DMS 273 treated with DMSO at 0.1 percent for 48 hours (cell line): ENCODE results near the gene GSE1.
A peak's percentile ranks its signal among the peaks of the same experiment; 100 is the strongest.

Experiments
- DNase-seq: peaks from one replicate; lab custom pipeline; 2025; lab: John Stamatoyannopoulos, UW

GSE1 gene

DNA sequence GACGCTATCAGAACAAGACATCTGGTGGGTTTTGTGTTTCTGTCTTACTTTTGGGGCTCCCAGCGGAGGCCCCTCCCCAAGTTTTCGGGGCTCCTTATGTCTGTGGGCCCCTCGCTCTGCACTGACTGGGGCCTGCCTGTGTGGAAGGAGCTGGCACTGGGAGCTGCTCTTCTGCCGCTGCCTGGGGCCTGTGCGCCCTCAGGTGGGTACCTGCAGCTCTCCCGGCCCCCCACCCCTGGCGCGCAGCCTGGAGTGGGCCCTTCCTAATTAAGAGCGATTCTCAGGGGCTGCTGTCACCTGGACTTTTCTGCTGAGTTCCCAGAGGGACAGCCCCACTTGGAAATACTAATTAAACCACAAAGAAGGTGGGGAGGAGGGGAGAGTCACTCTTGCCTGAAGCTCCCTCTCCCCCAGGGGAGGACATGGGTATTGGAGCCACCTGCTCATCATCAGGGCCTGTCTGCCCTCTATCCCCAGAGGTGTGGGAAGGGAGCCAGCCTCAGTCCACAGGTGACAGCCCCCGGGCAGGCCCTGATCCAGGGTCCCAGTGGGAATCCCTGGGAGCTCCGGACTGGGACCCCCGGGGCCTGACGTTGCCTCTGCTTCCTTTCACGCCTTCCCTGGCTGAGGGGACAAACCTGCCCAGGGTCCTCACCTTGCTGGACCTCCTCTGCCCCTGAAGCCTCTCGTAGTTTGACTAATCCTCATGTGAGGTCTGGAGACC, 36.5 kb downstream of the GSE1 start:
- DNase-seq = no peak

DNA sequence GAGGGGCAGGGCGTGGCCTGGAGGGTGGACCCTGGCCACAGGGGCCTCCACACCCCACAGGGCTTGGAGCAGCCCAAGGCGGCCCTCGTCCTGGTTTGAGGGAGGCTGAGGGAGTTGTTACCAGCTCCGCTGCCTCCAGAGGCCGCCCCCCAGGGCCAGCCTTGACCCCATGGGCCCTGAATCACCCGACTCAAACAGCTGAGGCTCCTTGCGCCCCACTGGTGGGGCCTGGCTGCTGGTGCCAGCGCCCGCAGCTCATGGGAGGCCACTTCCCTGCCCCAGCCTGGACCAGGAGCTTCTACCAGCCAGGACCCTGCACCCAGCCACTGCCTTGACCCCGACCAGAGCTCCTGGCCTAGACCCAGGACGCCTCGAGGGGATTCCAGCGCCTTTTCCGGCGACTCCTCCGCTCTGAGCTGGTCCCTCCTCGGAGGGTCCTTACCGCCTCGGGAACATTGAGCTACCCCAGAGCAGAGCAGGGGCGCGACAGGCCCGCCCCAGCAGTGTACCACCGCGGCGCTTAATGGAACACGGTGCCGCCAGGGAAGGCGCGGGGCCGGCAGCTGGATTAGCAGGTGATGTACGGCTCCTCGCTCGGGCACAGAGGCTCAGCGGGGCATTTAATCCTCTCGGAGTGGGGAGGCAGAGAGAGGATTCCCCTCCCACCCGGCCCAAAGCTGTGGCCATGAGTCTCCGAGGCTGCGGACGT, 37.2 kb downstream of the GSE1 start:
- DNase-seq = peak; percentile 37

DNA sequence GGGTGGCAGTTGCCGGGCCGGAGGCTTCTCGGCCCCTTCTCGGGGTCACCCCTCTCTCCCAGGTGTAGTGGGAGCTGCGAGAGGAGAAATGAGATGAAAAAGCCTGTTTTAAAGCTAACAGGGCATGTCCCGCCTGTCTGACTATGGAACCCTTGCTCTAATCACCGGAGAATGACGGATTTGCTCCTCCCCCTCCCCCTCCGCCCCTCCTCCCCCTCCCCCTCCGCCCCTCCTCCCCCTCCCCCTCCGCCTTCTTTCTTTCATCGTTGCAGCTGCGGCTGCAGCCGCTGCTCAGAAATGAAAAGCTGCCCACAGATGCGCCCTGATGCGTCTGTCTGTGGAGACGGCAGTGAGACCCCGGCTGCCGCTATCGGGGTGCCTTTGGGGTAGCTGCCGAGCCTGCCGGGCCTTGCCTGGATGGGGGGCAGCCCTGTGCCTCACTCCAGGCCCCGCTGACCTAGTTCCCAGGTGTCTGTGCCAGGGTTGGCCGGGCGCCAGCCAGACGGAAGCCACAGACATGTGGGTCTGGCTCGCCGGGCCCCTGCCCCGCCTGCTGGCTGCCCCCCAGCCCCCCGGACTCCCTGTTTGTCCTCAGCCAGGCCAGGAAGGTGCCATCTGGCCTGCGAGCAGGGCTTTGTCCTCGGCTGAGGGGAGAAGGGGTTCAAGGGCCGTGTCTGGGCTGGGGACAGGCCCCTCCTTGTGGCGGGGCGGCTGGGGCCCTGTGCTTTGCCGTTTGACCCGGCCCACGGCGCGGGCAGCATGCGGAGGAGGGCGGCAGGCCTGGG, 37.9 kb downstream of the GSE1 start:
- no peak for DNase-seq

DNA sequence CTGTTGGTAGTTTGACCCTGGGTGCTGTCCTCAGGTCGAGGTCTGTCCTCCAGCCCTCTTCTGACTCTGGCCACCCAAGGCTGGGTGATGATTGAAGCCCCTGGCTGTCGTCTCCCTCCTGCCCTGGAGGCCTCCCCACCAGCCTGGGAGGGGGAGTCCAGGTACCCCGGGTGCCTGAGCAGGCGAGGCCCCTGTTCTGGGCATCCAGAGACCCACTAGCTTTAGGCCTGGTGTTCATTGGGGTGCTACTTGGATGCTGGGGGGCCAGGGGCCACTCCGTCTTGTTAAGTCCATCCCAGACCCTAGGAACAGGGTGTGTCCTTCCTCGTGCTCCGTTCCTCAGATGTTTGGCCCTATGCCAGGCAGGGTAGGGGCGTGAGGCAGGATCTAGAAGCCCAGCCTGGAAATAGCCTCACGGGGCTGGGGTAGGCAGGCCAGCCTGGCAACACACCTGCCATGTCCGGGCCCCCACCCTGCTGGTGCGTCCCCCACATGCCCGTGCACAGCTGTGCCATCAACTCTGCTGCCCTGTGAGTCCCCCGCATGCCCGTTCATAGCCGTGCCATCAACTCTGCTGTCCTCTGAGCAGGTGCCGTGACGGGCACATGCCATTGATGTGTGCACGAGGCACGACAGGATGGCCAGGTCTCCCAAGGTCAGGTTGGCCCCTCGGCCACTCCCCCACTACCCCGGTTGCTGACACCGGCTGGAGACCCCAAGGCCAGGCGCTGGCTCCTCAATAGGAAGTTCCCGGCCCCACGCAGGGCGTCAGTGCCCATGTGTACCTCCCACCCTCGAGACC, 38.7 kb downstream of the GSE1 start:
- DNase-seq = no peak

DNA sequence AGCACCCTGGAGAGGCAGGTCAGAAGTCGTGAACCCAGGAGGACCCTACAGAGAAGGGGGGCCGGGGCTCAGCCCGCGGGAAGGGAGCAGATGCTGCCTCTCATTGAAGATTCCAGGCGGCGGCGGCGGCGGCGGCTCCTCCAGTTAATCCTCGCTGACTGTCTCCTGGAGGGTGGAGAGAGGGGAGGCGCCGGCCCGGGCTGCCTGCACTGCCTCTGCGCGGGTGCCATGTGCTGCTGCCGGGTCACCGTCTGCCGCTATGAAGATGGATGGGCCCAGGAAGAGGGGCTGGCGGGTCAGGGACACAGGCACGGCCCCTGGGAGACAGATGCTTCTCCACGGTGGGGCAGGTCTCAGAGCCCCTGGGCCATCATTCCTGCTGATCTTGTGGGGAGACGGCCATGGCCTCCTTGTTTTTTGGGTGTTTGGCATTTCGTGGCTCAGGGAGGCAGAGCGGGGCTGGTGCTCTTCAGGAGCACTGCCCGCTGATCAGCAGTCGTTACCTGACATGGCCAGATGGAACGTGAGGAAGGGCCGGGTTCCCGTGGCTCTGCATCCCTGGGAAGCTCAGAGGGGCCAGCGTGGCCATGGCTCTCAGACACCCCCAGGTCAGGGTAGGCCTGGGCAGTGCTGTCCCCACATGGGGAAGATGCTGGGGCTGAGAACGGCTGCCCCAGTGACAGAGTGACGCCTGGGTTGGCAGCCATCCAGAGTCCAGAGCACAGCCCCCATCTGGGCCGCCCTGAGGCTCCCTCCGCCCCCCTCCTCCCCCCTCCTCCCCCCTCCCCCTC, 39.5 kb downstream of the GSE1 start:
- peak; percentile 76 for DNase-seq

DNA sequence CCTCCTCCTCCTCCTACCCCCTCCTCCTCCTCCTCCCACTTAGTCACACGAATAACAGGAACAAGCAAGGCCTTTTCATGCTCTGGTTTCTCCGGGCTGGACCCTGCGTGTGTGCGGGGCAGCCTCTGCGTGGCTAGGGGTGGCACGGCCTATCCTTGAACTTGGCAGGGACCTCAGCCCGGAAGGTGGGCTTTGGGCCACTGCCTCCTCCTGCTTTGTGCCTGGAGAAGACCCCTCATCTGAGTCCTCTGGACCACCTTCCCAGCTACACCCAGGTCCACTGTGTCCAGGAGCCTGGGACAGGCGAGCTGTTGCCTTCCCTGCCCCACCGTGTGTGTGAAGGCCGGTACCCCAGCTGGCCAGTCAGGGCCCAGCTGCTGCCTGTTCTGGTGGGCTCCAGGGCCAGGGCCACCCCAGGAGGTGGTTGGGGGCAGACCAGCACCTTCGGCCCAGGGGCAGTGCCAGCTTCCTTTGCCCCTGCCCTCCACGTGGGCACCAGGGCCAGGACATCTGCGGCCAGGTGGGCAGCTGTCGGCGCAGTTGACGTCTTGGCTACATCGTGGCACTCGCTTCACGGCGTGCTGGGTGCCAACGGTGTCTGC, 40.3 kb downstream of the GSE1 start:
- no peak for DNase-seq

DNA sequence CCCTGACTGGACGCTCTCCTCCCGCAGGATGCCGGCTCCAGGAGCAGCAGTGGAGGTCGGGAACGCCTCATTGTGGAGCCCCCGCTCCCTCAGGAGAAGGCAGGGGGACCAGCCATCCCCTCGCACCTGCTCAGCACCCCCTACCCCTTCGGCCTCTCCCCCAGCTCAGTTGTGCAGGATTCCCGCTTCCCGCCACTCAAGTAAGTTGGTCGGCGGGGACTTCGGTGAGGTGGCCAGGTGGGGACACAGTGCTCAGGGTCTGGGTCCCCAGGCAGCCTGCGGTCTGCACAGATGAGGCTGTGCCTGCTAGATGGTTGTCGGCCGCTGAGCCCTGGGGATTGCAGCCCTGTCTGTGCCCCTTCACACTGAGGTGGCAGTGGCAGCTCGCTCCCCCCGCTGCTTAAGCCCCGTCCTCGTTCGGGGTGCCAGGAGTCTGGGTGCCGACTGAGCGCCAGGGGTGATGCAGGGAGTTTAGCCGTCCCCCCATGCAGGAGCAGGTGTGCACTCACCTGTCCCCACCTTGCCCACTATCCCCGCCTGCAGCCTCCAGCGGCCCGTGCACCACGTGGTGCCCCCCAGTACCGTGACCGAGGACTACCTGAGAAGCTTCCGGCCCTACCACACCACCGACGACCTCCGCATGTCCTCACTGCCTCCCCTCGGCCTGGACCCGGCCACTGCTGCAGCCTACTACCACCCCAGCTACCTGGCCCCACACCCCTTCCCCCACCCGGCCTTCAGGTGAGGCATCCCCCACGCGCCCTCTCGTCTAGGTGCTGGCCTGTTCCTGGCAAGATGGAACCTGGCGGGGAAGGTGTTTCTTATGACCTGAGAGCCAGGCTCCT, 41.4 kb downstream of the GSE1 start:
- DNase-seq = no peak

DNA sequence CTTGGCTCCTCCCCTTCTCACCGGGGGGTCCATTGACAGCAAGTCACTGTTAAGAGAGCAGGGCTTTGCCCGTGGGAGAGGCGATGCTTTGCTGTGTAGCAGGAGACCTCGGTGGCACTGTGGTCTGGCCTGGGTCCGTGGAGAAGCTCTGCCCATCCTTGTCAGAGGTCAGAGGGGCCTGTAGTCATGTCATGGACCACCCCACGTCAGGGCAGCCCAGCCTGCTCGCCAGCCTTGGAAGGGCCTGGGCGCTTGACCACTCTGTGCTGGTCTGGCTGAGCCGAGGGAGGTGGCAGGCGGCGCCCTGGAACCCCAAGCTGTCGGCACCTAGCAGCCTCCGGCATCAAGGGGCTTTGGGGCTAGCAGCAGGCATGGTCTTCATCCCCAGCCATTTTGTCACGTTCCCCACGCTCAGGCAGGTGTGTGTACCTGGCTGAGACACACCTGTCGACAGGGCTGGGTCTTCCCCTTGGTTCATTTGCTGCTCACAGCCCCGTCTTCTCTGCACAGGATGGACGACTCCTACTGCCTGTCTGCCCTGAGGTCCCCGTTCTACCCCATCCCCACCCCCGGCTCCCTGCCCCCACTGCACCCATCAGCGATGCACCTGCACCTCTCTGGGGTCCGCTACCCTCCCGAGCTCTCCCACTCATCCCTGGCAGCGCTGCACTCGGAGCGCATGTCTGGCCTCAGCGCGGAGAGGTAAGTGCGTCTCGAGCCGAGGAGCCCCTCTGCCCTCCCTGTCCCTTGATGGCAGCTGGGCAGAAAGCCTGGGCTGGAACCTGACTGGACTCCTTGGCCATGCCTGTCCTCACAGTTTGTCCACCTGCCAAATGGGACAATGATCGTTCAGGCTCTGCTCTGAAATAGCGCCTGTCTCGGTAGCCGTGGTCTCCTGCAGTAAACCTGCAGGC, 42.4 kb downstream of the GSE1 start:
- no peak for DNase-seq

DNA sequence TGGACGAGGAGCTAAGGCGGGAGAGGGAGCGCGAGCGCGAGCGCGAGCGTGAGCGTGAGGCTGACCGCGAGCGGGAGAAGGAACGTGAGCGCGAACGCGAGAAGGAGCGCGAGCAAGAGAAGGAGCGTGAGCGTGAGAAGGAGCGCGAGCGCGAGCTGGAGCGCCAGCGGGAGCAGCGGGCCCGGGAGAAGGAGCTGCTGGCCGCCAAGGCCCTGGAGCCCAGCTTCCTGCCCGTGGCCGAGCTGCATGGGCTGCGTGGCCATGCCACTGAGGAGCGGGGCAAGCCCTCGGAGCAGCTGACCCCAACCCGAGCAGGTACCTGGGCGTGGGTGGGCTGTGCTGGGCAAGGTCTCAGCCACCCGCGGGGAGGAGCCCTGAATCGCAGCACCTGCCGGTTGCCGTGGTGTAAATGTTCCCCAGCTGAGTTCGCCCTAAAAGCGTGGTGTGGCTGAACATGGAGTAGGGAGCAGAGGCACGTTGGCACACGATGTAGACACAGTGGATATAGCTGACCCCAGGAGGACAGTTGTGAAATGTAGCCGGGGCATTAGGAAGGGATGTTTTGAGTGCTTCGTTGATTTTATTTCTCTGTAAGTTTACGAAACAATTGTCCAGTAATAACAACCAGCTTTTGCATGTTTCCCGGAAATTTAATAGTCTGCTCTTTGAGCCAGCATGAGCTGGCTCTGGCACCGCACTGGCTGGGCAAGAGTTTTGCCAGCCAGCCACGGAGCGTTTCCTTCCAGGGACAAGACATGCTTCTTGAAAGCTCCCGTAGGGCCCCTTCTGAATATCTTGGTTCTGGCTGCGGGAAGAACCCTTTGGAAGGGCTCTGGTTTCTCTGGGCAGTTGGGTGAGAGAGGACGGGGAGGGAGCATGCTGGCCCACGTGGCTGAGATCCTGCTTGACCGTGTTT, 43.5 kb downstream of the GSE1 start:
- DNase-seq = no peak

DNA sequence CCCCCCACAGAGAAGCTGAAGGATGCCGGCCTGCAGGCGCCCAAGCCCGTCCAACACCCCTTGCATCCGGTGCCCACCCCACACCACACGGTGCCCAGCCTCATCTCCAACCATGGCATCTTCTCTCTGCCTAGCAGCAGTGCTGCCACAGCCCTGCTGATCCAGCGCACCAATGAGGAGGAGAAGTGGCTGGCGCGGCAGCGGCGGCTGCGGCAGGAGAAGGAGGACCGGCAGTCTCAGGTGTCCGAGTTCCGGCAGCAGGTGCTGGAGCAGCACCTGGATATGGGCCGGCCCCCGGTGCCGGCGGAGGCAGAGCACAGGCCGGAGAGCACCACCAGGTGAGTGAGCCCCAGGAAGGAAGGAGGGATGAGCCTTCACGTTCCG, 44.1 kb downstream of the GSE1 start:
- DNase-seq = no peak

DNA sequence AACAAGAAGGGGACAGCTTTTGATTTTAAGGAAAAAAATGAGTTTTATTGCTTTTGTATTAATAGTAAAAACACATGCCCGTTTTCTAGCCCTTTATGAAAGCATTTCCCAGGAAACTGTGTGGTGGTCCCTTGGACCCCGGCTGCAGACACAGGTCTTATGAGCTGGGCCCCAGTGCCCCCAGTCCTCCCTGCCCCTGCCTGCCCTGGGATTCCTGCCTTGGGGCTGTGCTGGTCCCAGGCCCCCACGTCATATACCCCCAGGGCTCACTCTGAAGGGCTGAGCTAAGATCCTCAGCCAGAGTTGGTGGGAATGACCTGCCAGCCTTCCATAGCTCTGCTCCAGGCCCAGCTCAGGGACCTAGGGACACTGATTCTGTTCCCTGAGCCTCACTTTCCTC, 44.9 kb downstream of the GSE1 start:
- DNase-seq = no peak

DNA sequence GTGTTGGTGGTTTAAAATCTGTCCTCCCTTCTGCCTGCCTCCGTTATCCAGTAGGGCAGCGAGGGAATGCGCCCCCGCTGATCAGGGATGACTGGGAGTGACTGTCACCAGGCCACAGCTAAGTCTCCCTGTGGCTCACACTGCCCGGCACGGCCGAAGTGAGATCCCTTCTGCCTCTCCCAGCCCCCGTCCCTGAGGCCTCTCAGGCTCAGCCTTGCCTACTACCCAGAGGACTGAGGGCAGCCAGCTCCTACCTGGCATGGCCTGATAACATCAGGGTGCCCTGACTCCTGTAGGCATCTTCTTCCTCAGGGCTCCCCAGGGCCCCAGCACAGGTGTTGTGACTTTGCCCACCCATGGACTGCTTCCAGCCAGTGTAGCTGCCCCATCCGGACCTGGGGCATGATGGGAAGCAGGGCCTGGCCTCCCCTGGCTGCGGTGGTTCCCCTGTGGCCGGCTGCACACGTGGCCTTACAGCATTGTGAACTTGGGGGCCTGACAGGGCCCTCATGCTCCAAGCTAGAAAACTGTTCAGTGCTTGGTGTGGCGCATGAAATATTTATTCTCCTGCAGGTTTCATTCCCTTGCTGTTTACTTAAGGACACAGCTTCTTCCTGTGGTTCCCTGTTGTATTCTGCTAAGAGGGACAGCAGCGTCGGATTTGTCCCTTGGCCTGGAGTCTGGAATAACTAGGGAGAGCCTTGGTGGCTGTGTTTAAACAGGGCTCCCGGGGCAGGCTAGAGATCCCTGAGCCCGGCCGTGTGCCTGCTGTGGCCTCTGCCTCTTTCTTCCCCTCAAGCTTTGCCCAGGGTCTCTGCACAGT, 45.6 kb downstream of the GSE1 start:
- no peak for DNase-seq

DNA sequence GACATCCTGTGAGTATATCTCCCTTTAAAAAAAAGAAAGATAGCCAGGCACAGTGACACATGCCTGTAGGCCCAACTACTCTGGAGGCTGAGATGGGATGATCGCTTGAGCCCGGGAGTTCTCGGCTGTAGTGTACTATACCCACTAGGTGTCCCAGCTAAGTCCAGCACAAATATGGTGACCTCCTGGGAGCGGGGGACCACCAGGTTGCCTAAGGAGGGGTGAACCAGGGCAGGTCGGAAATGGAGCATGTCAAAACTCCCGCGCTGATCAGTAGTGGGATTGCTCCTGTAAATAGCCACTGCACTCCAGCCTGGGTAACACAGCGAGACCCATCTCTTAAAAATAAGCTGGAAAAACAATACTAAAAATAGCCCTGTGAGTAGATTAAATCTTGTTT, 46.2 kb downstream of the GSE1 start:
- no peak for DNase-seq

DNA sequence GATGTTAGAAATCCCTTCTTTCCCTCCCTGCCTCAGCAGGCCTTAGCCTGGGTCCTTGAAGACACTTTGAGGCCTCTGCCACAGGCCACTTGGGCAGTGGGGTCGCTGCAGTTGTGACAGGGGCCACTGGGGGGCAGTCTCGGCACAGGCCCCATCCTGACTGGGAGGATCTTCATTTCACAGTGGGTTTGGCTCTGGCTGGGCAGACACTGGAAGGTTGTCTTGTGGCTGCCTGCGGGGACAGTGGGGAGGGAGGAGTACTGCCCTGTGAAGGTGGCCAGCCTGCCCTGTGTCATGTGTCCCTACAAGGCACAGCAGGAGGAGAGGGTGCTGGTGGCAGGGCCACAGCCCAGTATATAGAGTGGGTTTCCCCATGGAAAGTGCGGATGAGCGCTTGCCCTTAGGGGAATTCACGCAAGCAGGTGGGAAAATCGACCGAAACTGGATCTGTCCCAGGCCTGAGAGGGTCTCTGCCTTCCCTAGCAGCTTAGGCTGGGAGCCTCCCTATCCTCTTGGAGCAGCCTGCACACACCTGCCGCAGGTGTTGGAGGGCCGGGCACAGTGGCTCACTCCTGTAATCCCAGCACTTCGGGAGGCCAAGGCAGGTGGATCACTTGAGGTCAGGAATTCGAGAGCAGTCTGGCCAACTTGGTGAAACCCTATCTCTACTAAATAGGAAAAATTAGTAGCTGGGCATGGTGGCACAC, 46.8 kb downstream of the GSE1 start:
- DNase-seq = no peak

DNA sequence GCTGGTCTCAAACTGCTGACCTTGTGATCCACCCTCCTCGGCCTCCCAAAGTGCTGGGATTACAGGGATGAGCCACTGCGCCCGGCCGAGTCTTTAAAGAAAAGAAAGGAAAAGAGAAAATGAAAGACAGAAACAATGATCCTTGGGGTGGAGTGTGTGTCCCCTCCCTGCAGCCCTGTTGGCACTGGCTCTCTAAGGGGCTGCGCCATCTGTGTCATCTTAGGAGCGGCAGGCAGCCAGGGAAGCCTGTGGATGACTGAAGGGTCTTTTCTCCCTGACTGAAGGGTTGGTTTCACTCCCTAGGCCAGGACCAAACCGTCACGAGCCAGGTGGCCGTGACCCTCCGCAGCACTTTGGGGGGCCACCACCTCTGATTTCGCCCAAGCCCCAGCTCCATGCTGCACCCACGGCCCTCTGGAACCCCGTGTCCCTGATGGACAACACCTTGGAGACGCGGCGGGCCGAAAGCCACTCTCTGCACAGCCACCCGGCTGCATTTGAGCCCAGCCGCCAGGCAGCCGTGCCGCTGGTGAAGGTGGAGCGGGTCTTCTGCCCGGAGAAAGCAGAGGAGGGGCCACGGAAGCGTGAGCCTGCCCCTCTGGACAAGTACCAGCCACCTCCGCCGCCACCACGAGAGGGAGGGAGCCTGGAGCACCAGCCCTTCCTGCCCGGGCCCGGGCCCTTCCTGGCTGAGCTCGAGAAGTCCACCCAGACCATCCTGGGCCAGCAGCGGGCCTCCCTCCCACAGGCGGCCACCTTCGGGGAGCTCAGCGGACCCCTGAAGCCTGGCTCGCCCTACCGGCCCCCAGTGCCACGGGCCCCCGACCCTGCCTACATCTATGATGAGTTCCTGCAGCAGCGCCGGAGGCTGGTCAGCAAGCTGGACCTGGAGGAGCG, 48.0 kb downstream of the GSE1 start:
- no peak for DNase-seq
